H7 (cell line): ENCODE results near the gene WASF2. TPM values are rescaled to one million over a fixed set of nuclear protein-coding genes. Genes with fewer than 3 reads are reported as not detected.
"Not testable (repeated sequence)": the region's sequence is repeated elsewhere in the genome, so short reads cannot be mapped to it uniquely, and the experiment has no call there.

Experiments
- DNase-seq: peaks from one replicate; pipeline ENCODE4 v3.0.0; 2012
- H3K27me3 ChIP-seq: 2 replicates; pipeline ENCODE4 v1.6.0; 2011; ENCODE audit warnings: mild to moderate bottlenecking, low read length; ENCODE audit not compliant: control insufficient read depth, insufficient read depth
- H3K36me3 ChIP-seq: replicated peaks from 2 replicates; pipeline ENCODE4 v1.5.1; 2011; ENCODE audit warnings: low read length; ENCODE audit not compliant: control insufficient read depth, insufficient read depth
- H3K4me3 ChIP-seq: 2 replicates; pipeline ENCODE4 v1.5.1; 2011; ENCODE audit warnings: low read depth, mild to moderate bottlenecking, control low read depth, low read length, moderate library complexity; ENCODE audit not compliant: insufficient read depth
- total RNA-seq: library from RNA; depleted of rRNA; stranded (reverse); fragments of >200 nt; shearing (Covaris generic); gene quantifications from 2 replicates; pipeline ENCODE4 v1.2.3, GENCODE V29; 2014

Gene WASF2
- total RNA-seq, 1 experiment from 2014 or later, result 34.3 TPM

- H3K27me3 ChIP-seq, result no peaks in the 10 kb centered on the region
- no peaks in the 10 kb centered on the region for H3K36me3 ChIP-seq
- no peak overlapping the region for H3K4me3 ChIP-seq
- no peak for DNase-seq
Observed at GRCh38 chr1:27464926-27465647, 24.9 kb downstream of the WASF2 start.

DNA sequence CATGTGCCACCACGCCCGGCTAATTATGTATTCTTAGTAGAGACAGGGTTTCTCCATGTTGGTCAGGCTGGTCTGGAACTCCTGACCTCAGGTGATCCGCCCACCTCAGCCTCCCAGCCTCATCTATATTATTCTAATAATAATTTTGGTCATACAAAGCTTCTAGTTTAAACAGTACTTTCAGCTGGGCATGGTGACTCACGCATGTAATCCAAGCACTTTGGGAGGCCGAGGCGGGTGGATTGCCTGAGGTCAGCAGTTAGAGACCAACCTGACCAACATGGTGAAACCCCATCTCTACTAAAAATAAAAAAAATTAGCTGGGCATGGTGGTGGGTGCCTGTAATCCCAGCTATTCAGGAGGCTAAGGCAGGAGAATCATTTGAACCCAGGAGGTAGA lies 26.1 kb downstream of the WASF2 start:
- H3K4me3 ChIP-seq, H3K36me3 ChIP-seq, DNase-seq, H3K27me3 ChIP-seq: not testable (repeated sequence)

GRCh38 chr1:27458521-27458920 lies 31.4 kb downstream of the WASF2 start:
- H3K36me3 ChIP-seq, H3K4me3 ChIP-seq, DNase-seq, H3K27me3 ChIP-seq: not testable (repeated sequence)

- DNase-seq, result no peak
- Histone ChIP-seq H3K27me3 (no peaks in the 10 kb centered on the region), H3K4me3 (no peak overlapping the region), H3K36me3 (no peaks in the 10 kb centered on the region)
Observed at GRCh38 chr1:27455139-27455811, 34.7 kb downstream of the WASF2 start.

DNA sequence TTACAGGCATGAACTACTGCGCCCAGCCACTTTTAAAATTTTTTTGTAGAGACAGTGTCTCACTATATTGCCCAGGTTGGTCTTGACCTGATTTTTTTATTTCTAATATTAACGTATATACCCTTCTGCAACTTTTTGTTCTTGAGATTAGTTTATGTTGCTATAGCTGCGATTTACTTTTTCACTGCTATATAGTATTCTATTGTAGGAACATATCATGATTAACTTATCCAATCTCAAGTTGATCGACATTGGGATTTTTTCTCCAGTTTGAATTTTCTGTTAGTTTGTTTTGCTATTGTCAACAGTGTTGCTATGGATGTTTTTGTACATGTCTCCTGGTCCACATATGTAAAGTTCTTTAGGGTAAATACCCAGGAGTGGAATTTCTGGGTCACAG lies 35.4 kb downstream of the WASF2 start:
- Histone ChIP-seq H3K36me3 (no peaks in the 10 kb centered on the region), H3K27me3 (no peaks in the 10 kb centered on the region)

DNA sequence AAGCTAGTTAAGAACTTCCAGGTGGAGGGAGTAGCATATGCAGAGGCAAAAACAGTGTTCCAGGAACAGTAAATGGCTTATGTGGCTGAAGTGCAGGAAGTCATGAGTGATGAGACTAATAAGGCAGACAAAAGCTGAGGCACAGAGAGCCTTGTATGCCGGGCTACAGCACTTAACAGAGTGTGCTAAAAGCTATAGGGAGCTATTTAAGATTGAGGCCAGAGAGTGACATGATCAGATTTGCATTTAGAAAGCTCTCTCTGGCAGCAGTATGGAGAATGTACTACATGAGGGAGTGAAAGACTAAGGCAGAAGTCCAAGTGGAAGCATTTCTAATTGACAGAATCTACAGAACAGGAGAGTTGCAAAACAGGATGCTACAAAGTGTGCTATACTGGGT lies 38.6 kb downstream of the WASF2 start:
- no peaks in the 10 kb centered on the region for H3K27me3 ChIP-seq
- no peak for DNase-seq
- H3K36me3 ChIP-seq, result no peaks in the 10 kb centered on the region; the same call in 1 of the 2 replicates
- H3K4me3 ChIP-seq, result no peak overlapping the region

More for the DNA sequence above, 35.4 kb downstream of the WASF2 start:
- no peak overlapping the region for H3K4me3 ChIP-seq
- no peak for DNase-seq

GRCh38 chr1:27448982-27449381 lies 41.0 kb downstream of the WASF2 start:
- Histone ChIP-seq H3K36me3 (no peaks in the 10 kb centered on the region; the same call in 1 of the 2 replicates), H3K27me3 (no peaks in the 10 kb centered on the region), H3K4me3 (no peak overlapping the region)
- DNase-seq, result no peak

DNA sequence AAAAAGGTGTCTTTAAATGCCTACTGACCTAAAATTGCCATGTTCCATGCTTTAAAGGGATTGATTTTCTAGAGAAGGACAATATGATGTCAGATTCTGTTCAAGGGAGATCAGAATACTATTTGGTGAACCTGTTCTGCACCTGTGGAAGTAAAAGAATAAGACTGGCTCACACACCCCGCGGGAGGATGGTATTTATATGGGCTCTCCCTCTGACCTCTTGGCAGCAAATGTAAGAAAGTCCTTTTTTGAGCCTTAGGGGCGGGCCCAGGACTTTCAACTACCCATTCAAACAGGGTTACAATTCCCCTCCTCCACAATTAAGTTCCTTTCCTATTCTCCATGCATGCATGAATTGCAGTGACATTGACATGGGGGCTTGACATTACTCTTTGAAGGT lies 42.1 kb downstream of the WASF2 start:
- Histone ChIP-seq H3K4me3 (no peak overlapping the region), H3K27me3 (no peaks in the 10 kb centered on the region), H3K36me3 (no peaks in the 10 kb centered on the region; the same call in 1 of the 2 replicates)
- DNase-seq, result no peak

DNA sequence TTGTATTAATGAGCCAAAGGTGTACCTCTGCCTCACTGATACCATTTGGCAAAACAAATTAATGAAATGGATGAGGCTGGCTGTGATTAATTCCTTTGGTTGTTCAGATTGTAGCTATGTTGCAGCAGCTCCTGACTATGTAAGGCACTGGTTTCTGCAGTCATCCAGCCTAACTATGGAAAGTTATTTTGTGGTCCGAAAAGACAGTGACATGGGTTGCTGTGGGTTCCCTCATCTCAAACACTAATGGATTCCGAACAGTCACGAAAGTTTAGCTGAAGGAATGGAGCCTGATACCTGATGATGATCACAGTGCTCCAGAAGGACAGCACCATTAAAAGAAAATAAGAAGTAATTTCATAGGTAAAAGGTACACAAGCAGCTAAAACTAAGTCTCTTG lies 42.6 kb downstream of the WASF2 start:
- no peaks in the 10 kb centered on the region for H3K27me3 ChIP-seq
- H3K36me3 ChIP-seq, result no peaks in the 10 kb centered on the region; the same call in 1 of the 2 replicates
- no peak overlapping the region for H3K4me3 ChIP-seq
- no peak for DNase-seq

DNA sequence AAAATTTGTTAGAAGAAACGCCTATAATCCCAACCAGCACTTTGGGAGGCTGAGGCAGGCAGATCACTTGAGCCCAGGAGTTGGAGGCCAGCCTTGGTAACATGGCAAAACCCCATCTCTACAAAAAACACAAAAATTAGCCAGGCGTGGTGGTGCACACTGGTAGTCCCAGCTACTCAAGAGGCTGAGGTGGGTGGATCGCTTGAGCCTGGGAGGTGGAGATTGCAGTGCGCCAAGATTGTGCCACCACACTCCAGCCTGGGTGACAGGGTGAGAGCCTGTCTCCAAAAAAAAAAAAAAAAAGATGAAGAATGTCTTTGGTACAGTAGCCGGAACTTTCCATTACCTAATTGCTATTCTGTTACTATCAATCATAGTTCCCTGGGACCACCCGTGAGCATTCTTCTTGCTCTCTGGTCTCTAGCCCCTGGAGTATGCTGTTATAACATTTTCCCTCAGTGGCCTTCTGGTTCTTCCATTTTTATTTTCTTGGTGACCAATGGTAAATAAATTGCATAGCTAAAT lies 43.4 kb downstream of the WASF2 start:
- H3K27me3 ChIP-seq, result no peaks in the 10 kb centered on the region
- no peak overlapping the region for H3K4me3 ChIP-seq
- DNase-seq, result no peak
- no peaks in the 10 kb centered on the region; the same call in 1 of the 2 replicates for H3K36me3 ChIP-seq

DNA sequence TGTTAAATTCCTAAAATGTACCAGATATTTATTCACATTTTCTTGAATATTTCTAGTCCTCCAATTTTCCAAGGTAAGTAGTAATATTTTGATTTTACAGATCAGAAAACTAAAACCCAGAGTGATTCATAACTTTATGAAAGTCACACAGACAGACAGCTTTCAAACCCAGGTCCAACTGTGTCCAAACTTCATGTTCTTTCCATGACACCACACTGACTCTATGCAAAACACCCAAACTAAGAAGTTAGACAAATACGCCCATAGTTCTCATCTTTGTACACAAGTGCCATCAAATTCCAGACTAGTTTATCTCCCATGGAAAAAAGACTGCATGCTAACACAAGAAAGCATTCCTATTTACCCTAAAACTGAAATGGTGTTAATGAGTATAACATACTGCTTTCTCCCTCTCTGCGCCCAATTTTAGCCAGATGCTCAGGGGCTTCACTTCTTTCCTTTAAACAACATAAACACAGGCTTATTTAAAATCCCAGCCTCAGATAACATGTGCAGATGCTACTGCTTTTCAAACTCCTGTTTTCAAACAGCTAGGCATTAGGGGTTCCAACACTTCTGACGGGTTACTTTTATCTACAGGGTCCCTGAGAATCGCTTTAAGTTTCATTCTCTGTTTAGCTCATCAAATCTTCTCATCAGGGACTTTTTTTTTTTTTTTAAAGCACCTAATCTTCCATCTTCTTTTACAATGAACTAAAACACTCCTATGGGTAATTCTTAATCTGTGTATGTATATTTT lies 44.6 kb downstream of the WASF2 start:
- H3K36me3 ChIP-seq, result no peaks in the 10 kb centered on the region; the same call in 1 of the 2 replicates
- no peak for DNase-seq
- H3K4me3 ChIP-seq, result no peak overlapping the region
- H3K27me3 ChIP-seq, result no peaks in the 10 kb centered on the region

GRCh38 chr1:27444632-27445031 lies 45.3 kb downstream of the WASF2 start:
- DNase-seq, result no peak
- Histone ChIP-seq H3K27me3 (no peaks in the 10 kb centered on the region), H3K4me3 (no peak overlapping the region), H3K36me3 (no peaks in the 10 kb centered on the region; the same call in 1 of the 2 replicates)

DNA sequence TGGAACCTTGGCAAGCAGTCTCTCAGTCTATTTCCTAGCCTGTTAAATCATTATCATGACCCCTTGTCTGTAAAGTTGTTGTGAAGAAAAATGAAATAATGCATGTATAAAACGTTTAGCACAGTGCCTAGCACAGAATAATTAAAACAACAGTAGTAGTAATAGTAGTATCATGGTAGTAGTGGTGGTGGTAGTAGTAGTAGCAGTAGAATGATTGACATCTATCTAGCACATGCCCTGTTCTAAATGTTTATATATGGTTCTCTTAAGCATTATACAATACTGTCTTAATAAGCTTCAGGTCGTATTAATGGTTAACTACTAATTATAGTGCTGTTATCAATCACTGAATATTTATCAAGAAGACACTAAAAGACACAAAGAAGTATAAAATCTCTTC lies 50.8 kb downstream of the WASF2 start:
- no peak for DNase-seq
- H3K27me3 ChIP-seq, result no peaks in the 10 kb centered on the region
- H3K36me3 ChIP-seq, result no peaks in the 10 kb centered on the region; the same call in 1 of the 2 replicates
- no peak overlapping the region for H3K4me3 ChIP-seq

DNA sequence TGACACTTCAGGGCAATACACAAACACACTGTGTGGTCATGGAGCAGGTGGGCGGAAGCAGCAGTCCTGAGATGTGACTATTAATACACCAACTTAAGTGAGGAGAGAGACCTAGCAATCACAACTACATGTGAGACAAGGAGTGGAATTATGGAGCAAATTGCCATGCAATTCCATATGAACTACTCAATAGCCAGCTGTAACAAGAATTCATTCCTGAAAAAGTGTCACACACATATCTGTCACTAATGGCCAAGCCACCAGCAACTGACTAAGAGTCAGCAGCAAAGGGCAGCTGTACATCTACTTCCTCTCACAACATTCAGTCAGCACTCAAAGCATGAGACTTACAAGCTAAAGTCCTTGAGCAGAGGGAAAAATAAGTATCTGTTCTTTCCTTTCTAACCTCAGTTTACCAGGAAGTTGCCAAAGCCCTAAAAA lies 51.3 kb downstream of the WASF2 start:
- Histone ChIP-seq H3K4me3 (no peak overlapping the region), H3K27me3 (no peaks in the 10 kb centered on the region), H3K36me3 (no peaks in the 10 kb centered on the region)
- no peak for DNase-seq
